Natural killer cell (primary cell): ENCODE data around the gene SPAG6. TPM values are rescaled to one million over a fixed set of nuclear protein-coding genes. Genes with fewer than 3 reads are reported as not detected.
A peak's percentile ranks its signal among the peaks of the same experiment; 100 is the strongest.

Experiments used
- ATAC-seq, 3 donors: fragments of 150-1000 bp in 2 of 3; fragments of 200-7000 bp in 1 of 3; cut with Tn5 transposase; 1 replicate in 1 of 3; 2 replicates in 2 of 3; pipeline ENCODE4 v1.10.0; 2021; ENCODE audit warnings: mild to moderate bottlenecking in 2 of 3, moderate library complexity in 2 of 3
- DNase-seq, 2 donors: peaks; one replicate each; pipeline versions ENCODE4 v3.0.0 to v3.0.0-alpha.2; 2013 to 2021; ENCODE audit warnings: mixed read lengths in 1 of 2
- H3K27ac ChIP-seq: one replicate; pipeline ENCODE4 v1.5.1; 2013; ENCODE audit warnings: mild to moderate bottlenecking, low read length
- H3K27me3 ChIP-seq: one replicate; pipeline ENCODE4 v1.6.1; 2013; ENCODE audit warnings: low read length; ENCODE audit not compliant: control insufficient read depth, insufficient read depth
- H3K36me3 ChIP-seq: one replicate; pipeline ENCODE4 v1.6.1; 2013; ENCODE audit warnings: low read length; ENCODE audit not compliant: control insufficient read depth, insufficient read depth
- H3K4me1 ChIP-seq: one replicate; pipeline ENCODE4 v1.6.1; 2013; ENCODE audit warnings: low read length; ENCODE audit not compliant: control insufficient read depth, insufficient read depth
- H3K4me3 ChIP-seq: one replicate; pipeline ENCODE4 v1.5.1; 2013; ENCODE audit warnings: low read length
- H3K9me3 ChIP-seq: one replicate; pipeline ENCODE4 v1.6.1; 2013; ENCODE audit warnings: low read length; ENCODE audit not compliant: control insufficient read depth, insufficient read depth
- H3K27ac Mint-ChIP-seq, 2 donors: one replicate each; pipeline ENCODE4 v1.8.0; 2022; ENCODE audit warnings: mild to moderate bottlenecking in 2 of 2, mixed read lengths in 2 of 2, moderate library complexity in 1 of 2
- H3K27me3 Mint-ChIP-seq, 2 donors: one replicate each; pipeline ENCODE4 v1.8.0; 2022; ENCODE audit warnings: low read depth in 2 of 2, mixed read lengths in 2 of 2
- H3K36me3 Mint-ChIP-seq: one replicate; pipeline ENCODE4 v1.8.0; 2022; ENCODE audit warnings: mixed read lengths
- H3K4me1 Mint-ChIP-seq, 2 donors: one replicate each; pipeline ENCODE4 v1.8.0; 2022; ENCODE audit warnings: mixed read lengths in 2 of 2
- H3K4me3 Mint-ChIP-seq: one replicate; pipeline ENCODE4 v1.8.0; 2022; ENCODE audit warnings: mild to moderate bottlenecking, moderate library complexity, mixed read lengths
- H3K9me3 Mint-ChIP-seq, 2 donors: one replicate each; pipeline ENCODE4 v1.8.0; 2022; ENCODE audit warnings: mixed read lengths in 2 of 2
- CTCF ChIP-seq: fragments of 200-600 bp; IDR thresholded peaks from one replicate; pipeline ENCODE4 v1.8.0; 2022; ENCODE audit warnings: antibody characterized with exemption
- WGBS: methylation state at CpG from one replicate; pipeline ENCODE4 v1.1.7; 2013; ENCODE audit warnings: missing lambda C conversion rate; ENCODE audit not compliant: insufficient coverage; 5-methylcytosine and 5-hydroxymethylcytosine counted together
- intact Hi-C: fragments of 100-400 bp; cut with micrococcal nuclease; formaldehyde crosslinking; loops from one replicate; pipeline ENCODE4 v1.14.2; 2022
- total RNA-seq, 4 donors: library from RNA; stranded (reverse); fragments of 120-200 nt in 1 of 4; gene quantifications; one replicate each; pipeline versions ENCODE4 v1.2.3 to v1.2.4, GENCODE V29; 2013 to 2022

Gene SPAG6
- total RNA-seq, 3 donors from 2014 or later (not counting 1 experiment from before 2014, with no cell fraction given) = 0.35 to 0.79 TPM; not detected in 1

GRCh38 chr10:22368402-22368801 is 23.1 kb downstream of the SPAG6 start:
- no peaks in the 10 kb centered on the region for H3K36me3 ChIP-seq
- H3K27ac ChIP-seq = no peak overlapping the region
- no peaks in the 10 kb centered on the region for H3K4me1 ChIP-seq
- DNase-seq (no peak), ATAC-seq (no peak)
- TF ChIP-seq CTCF = no peak
- H3K4me3 ChIP-seq = no peak overlapping the region
- no peaks in the 10 kb centered on the region for H3K9me3 ChIP-seq
- Mint-ChIP-seq H3K4me3 (no peak overlapping the region), H3K27me3 (peaks cover 5 to 18% of the 10 kb centered on the region in 2 donors), H3K27ac (no peak overlapping the region), H3K4me1 (peaks cover 6% of the 10 kb centered on the region in 2 donors), H3K36me3 (no peaks in the 10 kb centered on the region), H3K9me3 (no peaks in the 10 kb centered on the region)
- no peaks in the 10 kb centered on the region for H3K27me3 ChIP-seq
- WGBS = 98% methylated on average over 4 of the region's 4 CpGs
- intact Hi-C loops = no loop called here

- Histone ChIP-seq H3K4me1 (no peaks in the 10 kb centered on the region), H3K27me3 (no peaks in the 10 kb centered on the region), H3K9me3 (no peaks in the 10 kb centered on the region), H3K36me3 (no peaks in the 10 kb centered on the region), H3K4me3 (no peak overlapping the region), H3K27ac (no peak overlapping the region)
- intact Hi-C loops = no loop called here
- Mint-ChIP-seq H3K4me1 (peaks cover 6% of the 10 kb centered on the region in 2 donors), H3K27me3 (peaks cover 5 to 18% of the 10 kb centered on the region in 2 donors), H3K4me3 (no peak overlapping the region), H3K36me3 (no peaks in the 10 kb centered on the region), H3K27ac (no peak overlapping the region), H3K9me3 (no peaks in the 10 kb centered on the region)
- no peak for DNase-seq
- TF ChIP-seq CTCF = no peak
- WGBS = 100% methylated on average over 1 of the region's 2 CpGs
- ATAC-seq = no peak
Measured at GRCh38 chr10:22368981-22369380, 23.7 kb downstream of the SPAG6 start.

GRCh38 chr10:22369434-22370072 is 24.3 kb downstream of the SPAG6 start:
- intact Hi-C loops = no loop called here
- peaks cover 5 to 18% of the 10 kb centered on the region in 2 donors for H3K27me3 Mint-ChIP-seq
- no peaks in the 10 kb centered on the region for H3K9me3 Mint-ChIP-seq
- Histone ChIP-seq H3K27me3 (no peaks in the 10 kb centered on the region), H3K4me3 (no peak overlapping the region), H3K36me3 (no peaks in the 10 kb centered on the region), H3K27ac (no peak overlapping the region), H3K9me3 (no peaks in the 10 kb centered on the region), H3K4me1 (no peaks in the 10 kb centered on the region)
- ATAC-seq = no peak
- peaks cover 6% of the 10 kb centered on the region in 2 donors for H3K4me1 Mint-ChIP-seq
- H3K27ac Mint-ChIP-seq = no peak overlapping the region
- no peak overlapping the region for H3K4me3 Mint-ChIP-seq
- TF ChIP-seq CTCF = no peak
- 90% methylated on average over 4 of the region's 5 CpGs for WGBS
- peak in 1 of 2 donors; percentile 7 for DNase-seq
- no peaks in the 10 kb centered on the region for H3K36me3 Mint-ChIP-seq

GRCh38 chr10:22370320-22370719 is 25.0 kb downstream of the SPAG6 start:
- H3K27ac Mint-ChIP-seq = no peak overlapping the region
- H3K27me3 Mint-ChIP-seq = peaks cover 5 to 22% of the 10 kb centered on the region in 2 donors
- peaks cover 6% of the 10 kb centered on the region in 2 donors for H3K4me1 Mint-ChIP-seq
- no peaks in the 10 kb centered on the region for H3K4me1 ChIP-seq
- no peak overlapping the region for H3K4me3 Mint-ChIP-seq
- no peaks in the 10 kb centered on the region for H3K36me3 Mint-ChIP-seq
- H3K4me3 ChIP-seq = no peak overlapping the region
- intact Hi-C loops = no loop called here
- no peaks in the 10 kb centered on the region for H3K9me3 ChIP-seq
- no peaks in the 10 kb centered on the region for H3K9me3 Mint-ChIP-seq
- no peaks in the 10 kb centered on the region for H3K36me3 ChIP-seq
- no peak for ATAC-seq
- no peak for DNase-seq
- H3K27me3 ChIP-seq = no peaks in the 10 kb centered on the region
- no peak for TF ChIP-seq CTCF
- H3K27ac ChIP-seq = no peak overlapping the region
